KBM-7 (cell line): ENCODE results near the gene PPP1R27.

ENCODE experiments used
- DNase-seq: peaks from one replicate; pipeline ENCODE4 v3.0.0-alpha.2; 2015
- in situ Hi-C: fragments of 300-500 bp; cut with MboI; formaldehyde crosslinking; loops from 2 replicates; pipeline ENCODE4 v1.14.3; 2020; ENCODE audit warnings: low sequenced_read_pairs, low pct_unique_long_range_greater_than_20kb, mixed read lengths

PPP1R27 gene

GRCh38 chr17:81825841-81826466 lies 8.9 kb downstream of the PPP1R27 start:
- in situ Hi-C loops: no loop called here
- DNase-seq: no peak

- in situ Hi-C loops: no loop called here
Observed at GRCh38 chr17:81824595-81824994, 10.3 kb downstream of the PPP1R27 start.

GRCh38 chr17:81823820-81824550 lies 10.9 kb downstream of the PPP1R27 start:
- in situ Hi-C loops: no loop called here
- no peak for DNase-seq

More at GRCh38 chr17:81824595-81824994, 10.3 kb downstream of the PPP1R27 start:
- DNase-seq: no peak

GRCh38 chr17:81822996-81823819 lies 11.6 kb downstream of the PPP1R27 start:
- DNase-seq: no peak
- in situ Hi-C loops: no loop called here

- no peak for DNase-seq
- in situ Hi-C loops: no loop called here
Observed at GRCh38 chr17:81822312-81822637, 12.6 kb downstream of the PPP1R27 start.

- in situ Hi-C loops: no loop called here
- peak; percentile 92 for DNase-seq
Observed at GRCh38 chr17:81821603-81822311, 13.1 kb downstream of the PPP1R27 start.

- no peak for DNase-seq
- in situ Hi-C loops: no loop called here
Observed at GRCh38 chr17:81821147-81821546, 13.7 kb downstream of the PPP1R27 start.

- in situ Hi-C loops: no loop called here
Observed at GRCh38 chr17:81819708-81820107, 15.1 kb downstream of the PPP1R27 start.

GRCh38 chr17:81817758-81818147 lies 17.1 kb downstream of the PPP1R27 start:
- no peak for DNase-seq
- in situ Hi-C loops: no loop called here

More at GRCh38 chr17:81819708-81820107, 15.1 kb downstream of the PPP1R27 start:
- DNase-seq: no peak

GRCh38 chr17:81815646-81815986 lies 19.2 kb downstream of the PPP1R27 start:
- in situ Hi-C loops: no loop called here
- no peak for DNase-seq

- in situ Hi-C loops: no loop called here
- DNase-seq: no peak
Observed at GRCh38 chr17:81814748-81815645, 19.9 kb downstream of the PPP1R27 start.

GRCh38 chr17:81813861-81814683 lies 20.8 kb downstream of the PPP1R27 start:
- in situ Hi-C loops: no loop called here

GRCh38 chr17:81813371-81813684 lies 21.5 kb downstream of the PPP1R27 start:
- in situ Hi-C loops: no loop called here
- no peak for DNase-seq

More at GRCh38 chr17:81813861-81814683, 20.8 kb downstream of the PPP1R27 start:
- DNase-seq: no peak

GRCh38 chr17:81812571-81813370 lies 22.1 kb downstream of the PPP1R27 start:
- in situ Hi-C loops: no loop called here
- no peak for DNase-seq

GRCh38 chr17:81811705-81812570 lies 22.9 kb downstream of the PPP1R27 start:
- DNase-seq: no peak
- in situ Hi-C loops: no loop called here

- in situ Hi-C loops: no loop called here
- DNase-seq: no peak
Observed at GRCh38 chr17:81810892-81811704, 23.8 kb downstream of the PPP1R27 start.
